ENCODE measurements around the gene DUS1L.

The DUS1L gene

DNA sequence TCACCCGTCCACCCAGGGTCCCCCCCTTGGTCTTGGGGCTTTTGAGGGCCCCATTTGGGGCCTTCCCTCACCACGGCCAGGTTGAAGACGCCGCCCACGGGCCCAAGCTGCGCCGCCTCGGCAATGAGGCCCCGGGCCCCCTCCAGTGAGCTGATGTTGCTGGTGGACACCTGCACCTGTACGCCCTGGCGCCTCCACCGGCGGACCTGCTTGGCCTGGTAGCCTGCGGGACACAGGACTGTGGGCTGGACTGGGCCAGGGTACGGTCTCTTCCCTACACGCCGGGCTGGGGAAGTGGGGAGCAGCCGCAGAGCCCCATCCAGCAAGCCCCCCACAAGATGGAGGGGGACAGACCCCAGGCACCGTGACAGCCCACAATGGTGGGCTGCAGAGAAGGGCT, 16.9 kb upstream of the DUS1L start:
- peaks cover 27% of the 10 kb centered on the region for H3K36me3 Mint-ChIP-seq (ENCODE audit: insufficient read depth)
- ATAC-seq (replicated peaks; ENCODE audit: extremely low read depth, poor library complexity, severe bottlenecking) = no peak
- no peak overlapping the region for H3K4me3 Mint-ChIP-seq

DNA sequence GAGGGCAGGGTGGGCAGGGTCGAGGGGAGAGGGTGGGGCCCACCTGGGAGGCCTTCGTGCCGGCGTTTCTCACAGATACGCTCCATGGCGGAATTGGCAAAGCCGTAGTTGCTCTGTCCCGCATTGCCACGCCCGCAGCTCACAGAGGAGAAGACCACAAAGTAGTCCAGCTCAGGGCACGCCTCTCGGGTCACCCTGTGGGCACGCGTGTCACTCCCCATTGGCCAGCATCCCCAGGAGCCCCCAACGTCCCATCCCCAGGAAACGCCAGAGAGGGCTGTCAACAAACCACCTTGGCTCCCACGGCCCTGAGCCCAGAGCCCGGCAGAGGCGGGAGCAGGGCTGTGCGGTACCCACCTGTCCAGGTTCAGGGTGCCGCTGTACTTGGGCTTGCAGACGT, 16.4 kb upstream of the DUS1L start:
- peaks cover 27% of the 10 kb centered on the region for H3K36me3 Mint-ChIP-seq (ENCODE audit: insufficient read depth)
- H3K27me3 Mint-ChIP-seq = no peaks in the 10 kb centered on the region
- no peaks in the 10 kb centered on the region for H3K4me1 Mint-ChIP-seq
- no peak overlapping the region for H3K27ac Mint-ChIP-seq (ENCODE audit: low read depth)
- no peak overlapping the region for H3K4me3 Mint-ChIP-seq
- no peak for DNase-seq (ENCODE audit: low spot score in 2 of 2)
- ATAC-seq (replicated peaks; ENCODE audit: extremely low read depth, poor library complexity, severe bottlenecking) = no peak
- H3K9me3 Mint-ChIP-seq = no peaks in the 10 kb centered on the region

More for the DNA sequence above, 16.9 kb upstream of the DUS1L start:
- DNase-seq (ENCODE audit: low spot score in 2 of 2) = no peak
- no peaks in the 10 kb centered on the region for H3K27me3 Mint-ChIP-seq
- no peaks in the 10 kb centered on the region for H3K9me3 Mint-ChIP-seq
- H3K4me1 Mint-ChIP-seq = no peaks in the 10 kb centered on the region
- H3K27ac Mint-ChIP-seq (ENCODE audit: low read depth) = no peak overlapping the region

DNA sequence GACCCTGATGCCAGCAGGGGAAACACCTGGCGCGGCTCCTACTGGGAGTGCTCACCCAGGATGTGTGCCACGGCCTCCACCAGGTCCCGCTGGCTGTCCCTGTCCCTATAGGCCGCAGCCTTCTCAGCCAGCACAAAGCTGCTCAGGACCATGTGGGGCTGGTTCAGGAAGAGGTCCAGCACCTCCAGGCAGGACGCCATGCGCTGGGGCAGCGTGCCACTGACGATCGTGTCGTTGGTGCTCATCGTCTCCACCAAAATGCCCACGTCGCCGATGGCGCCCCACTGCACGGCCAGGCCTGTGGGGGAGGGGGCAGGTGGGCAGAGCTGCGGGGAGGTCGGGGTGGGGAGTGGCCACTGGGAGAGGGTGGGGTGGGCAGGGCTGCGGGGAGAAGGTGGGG, 15.9 kb upstream of the DUS1L start:
- ATAC-seq (replicated peaks; ENCODE audit: extremely low read depth, poor library complexity, severe bottlenecking) = no peak
- no peak for DNase-seq (ENCODE audit: low spot score in 2 of 2)
- Mint-ChIP-seq H3K9me3 (no peaks in the 10 kb centered on the region), H3K27me3 (no peaks in the 10 kb centered on the region), H3K4me1 (no peaks in the 10 kb centered on the region), H3K4me3 (no peak overlapping the region), H3K27ac (ENCODE audit: low read depth) (no peak overlapping the region), H3K36me3 (ENCODE audit: insufficient read depth) (peaks cover 25% of the 10 kb centered on the region)

DNA sequence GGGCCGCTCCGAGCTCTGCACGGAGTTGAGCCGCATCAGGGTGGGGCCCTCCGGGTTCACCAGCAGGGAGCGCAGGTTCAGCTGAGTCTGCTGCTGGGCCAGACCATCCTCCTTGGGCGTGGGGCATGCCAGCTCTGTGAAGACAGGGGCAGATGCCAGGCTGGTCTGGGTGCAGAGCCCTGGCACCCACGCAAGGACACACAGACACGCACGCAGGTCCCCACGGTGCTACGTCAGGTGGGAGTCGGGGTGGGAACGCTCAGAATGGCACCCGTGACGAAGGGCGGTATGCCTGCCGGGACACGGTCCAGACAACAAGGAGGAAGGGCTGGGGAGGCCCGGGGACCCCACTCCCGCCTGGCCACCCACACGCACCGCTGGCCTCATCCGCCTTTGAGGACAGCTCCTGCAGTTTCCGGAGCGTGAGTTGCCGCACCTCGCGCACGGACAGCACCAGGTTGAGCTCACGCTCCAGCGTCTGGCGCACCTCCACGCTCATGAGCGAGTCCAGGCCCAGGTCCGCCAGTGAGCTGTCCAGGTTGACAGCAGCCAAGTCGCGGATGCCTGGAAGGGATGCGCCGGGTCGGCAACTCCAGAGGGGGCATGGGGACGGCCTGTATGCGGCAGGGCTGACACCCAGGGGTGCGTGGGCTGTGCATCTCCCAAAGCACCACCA, 15.3 kb upstream of the DUS1L start:
- Mint-ChIP-seq H3K9me3 (no peaks in the 10 kb centered on the region), H3K36me3 (ENCODE audit: insufficient read depth) (peaks cover 28% of the 10 kb centered on the region), H3K27ac (ENCODE audit: low read depth) (no peak overlapping the region), H3K27me3 (no peaks in the 10 kb centered on the region), H3K4me1 (no peaks in the 10 kb centered on the region), H3K4me3 (no peak overlapping the region)
- no peak for DNase-seq (ENCODE audit: low spot score in 2 of 2)
- ATAC-seq (replicated peaks; ENCODE audit: extremely low read depth, poor library complexity, severe bottlenecking) = no peak

DNA sequence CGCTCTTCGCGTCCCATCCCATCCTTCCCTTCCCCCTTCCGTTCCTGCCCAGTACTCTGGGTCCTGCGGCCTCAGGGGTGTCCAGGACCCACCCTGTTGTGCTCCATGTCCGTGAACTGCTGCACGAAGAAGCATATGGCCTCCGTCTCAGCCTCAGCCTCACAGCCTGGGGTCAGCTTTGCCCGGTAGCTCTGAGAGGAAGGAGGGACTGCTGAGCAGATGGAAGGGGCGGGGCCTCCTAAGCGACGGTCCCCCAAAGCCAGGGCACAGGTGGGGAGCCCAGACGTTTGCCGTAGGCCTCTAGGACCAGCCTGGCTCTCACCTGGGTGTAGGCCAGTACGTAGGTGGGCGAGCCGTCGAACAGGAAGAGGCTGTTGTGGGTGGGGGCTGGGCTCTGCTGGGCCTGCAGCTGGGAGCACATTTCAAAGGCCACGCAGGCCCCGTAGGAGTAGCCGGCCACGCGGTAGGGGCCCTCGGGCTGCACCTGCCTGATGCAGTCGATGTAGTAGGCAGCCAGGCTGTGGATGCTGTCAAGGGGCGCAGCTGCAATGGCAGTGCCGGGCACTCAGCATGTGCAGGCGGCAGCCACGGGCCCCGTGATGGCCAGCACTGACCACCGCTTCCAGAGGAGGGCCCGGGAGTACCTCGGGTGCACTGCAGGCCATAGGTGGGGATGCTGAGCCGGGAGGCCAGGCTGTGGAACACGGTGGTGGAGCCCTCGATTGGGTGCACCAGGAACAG, 14.6 kb upstream of the DUS1L start:
- no peaks in the 10 kb centered on the region for H3K27me3 Mint-ChIP-seq
- no peaks in the 10 kb centered on the region for H3K9me3 Mint-ChIP-seq
- H3K27ac Mint-ChIP-seq (ENCODE audit: low read depth) = no peak overlapping the region
- DNase-seq (ENCODE audit: low spot score in 2 of 2) (no peak), ATAC-seq (replicated peaks; ENCODE audit: extremely low read depth, poor library complexity, severe bottlenecking) (no peak)
- H3K36me3 Mint-ChIP-seq (ENCODE audit: insufficient read depth) = peaks cover 28% of the 10 kb centered on the region
- H3K4me3 Mint-ChIP-seq = no peak overlapping the region
- H3K4me1 Mint-ChIP-seq = no peaks in the 10 kb centered on the region

DNA sequence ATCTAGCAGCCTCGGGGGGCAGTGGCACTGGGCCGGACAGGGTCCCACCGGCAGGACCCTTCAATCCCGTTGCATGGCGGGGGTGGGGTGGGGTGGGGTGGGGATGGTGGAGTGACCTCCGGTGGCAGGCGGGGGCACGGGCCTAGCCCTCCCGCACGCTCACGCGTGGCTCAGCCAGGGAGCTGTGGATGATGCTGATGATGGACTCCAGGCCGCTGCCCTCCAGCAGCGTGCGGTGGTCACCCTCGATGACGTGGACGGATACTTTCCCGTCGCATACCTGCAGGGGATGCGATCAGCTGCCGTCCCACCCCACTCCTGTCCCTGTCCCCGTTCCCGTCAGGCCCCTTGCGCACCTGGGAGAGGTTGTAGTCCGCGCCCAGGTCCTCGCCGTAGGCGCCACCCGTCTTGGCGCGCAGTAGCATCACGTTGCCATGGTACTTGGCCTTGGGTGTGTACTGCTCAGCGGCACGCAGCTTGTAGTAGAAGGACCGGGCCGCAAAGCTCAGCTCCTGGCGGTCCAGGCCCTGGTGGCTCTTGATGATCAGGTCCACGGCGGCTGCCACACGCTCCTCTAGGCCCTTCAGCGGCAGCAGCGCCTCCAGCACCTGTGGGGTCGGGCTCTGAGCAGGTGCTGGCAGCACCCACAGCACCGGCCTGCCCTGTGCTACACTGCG, 13.5 kb upstream of the DUS1L start:
- Mint-ChIP-seq H3K9me3 (no peaks in the 10 kb centered on the region), H3K36me3 (ENCODE audit: insufficient read depth) (peaks cover 23% of the 10 kb centered on the region), H3K4me1 (no peaks in the 10 kb centered on the region), H3K27ac (ENCODE audit: low read depth) (no peak overlapping the region), H3K4me3 (no peak overlapping the region), H3K27me3 (no peaks in the 10 kb centered on the region)
- ATAC-seq (replicated peaks; ENCODE audit: extremely low read depth, poor library complexity, severe bottlenecking) (no peak), DNase-seq (ENCODE audit: low spot score in 2 of 2) (no peak)

DNA sequence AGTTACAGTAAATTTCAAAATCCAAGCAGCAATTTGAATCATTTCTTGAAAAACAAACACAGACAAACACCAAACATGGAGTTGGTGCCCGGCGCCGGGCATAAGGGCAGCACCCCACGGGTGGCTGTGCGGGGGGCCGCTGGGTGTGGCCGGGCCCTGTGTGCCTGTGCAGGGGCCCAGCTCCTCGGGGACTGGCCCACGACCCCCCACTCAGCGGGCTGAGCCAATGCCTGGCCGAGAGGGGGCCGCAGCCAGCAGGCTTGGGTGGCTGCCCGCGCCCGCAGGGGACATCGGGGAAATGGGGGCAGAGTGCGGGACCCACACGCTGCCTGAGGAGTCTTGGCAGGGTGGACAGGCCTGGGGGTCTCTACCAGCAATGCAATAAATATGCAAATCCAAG, 12.8 kb upstream of the DUS1L start:
- Mint-ChIP-seq H3K27ac (ENCODE audit: low read depth) (no peak overlapping the region), H3K9me3 (no peaks in the 10 kb centered on the region), H3K36me3 (ENCODE audit: insufficient read depth) (peaks cover 18% of the 10 kb centered on the region), H3K4me1 (no peaks in the 10 kb centered on the region), H3K4me3 (no peak overlapping the region), H3K27me3 (no peaks in the 10 kb centered on the region)
- ATAC-seq (replicated peaks; ENCODE audit: extremely low read depth, poor library complexity, severe bottlenecking) = no peak
- no peak for DNase-seq (ENCODE audit: low spot score in 2 of 2)

DNA sequence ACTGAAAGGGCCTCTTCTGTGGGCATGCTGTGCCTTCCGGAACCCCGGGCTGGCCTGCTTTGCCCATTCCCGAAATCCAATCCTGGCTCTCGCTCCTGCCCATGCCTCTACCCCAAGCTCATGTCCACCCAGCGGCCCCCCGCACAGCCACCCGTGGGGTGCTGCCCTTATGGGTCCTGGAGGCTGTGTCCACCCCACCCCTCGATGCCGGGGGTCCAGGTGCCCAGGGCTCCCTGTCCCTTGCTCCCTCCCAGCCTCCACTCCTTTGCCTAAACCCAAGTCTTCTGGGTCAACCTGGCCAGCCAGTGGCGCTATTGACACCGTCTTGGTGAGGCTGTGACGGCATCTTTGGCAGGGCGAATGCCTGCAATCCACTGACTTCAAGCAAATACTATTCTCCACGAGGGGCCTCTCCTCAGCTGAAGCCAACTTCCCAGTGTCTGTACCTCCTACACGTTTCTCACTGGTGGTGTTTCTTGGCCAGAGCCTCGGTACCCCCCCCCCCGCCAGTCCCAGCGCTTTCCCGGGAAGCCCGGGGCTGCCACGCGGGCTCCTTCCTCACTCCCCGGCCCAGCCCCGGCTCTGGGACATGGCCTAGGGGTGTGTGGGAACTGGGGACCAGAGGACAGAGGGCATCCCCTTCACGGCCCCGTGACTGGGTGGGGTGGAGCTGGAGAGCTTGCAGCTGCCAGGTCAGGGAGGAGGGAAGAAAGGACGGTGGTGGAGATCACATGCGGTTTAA, 12.2 kb upstream of the DUS1L start:
- Mint-ChIP-seq H3K4me1 (no peaks in the 10 kb centered on the region), H3K36me3 (ENCODE audit: insufficient read depth) (peaks cover 13% of the 10 kb centered on the region)
- no peak for ATAC-seq (replicated peaks; ENCODE audit: extremely low read depth, poor library complexity, severe bottlenecking)

DNA sequence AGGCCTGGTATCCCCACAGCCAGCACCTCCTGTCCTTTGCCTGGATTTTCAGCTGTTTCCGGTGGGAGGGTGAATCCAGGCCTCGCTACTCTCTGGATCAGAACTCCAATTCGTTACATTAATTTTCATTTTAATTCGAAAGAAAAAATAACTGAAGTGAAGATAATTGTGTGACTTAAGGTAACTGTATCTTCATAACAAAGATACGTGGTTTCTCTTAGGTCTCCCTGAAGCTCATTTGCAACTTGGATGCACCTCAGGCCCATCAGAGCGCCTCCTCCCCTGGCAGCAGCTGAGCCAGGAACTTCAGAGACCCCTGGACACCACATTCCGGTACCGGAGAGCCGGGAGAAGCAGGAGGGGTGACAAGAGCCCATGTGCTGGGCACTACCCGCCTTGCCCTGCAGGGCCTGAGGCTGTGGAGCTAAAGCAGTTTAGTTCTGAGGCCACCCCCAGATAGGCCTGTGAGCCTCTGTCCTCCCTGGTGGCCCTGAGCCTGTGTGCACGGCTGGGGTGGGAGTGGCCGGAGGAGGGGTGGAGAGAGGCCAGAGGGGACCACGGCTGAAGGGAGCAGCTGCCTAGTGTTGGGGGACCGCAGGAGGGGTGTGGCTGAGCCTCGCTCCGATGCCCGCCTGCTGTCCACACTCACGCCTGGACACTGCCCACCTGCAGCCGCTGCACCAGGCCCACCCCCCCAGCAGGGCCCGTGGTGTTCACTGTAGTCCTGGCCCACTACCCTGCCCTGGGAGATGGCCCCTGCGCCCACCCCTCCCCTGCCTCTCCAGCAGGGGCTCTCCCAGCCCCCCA, 11.4 kb upstream of the DUS1L start:
- Mint-ChIP-seq H3K36me3 (ENCODE audit: insufficient read depth) (peaks cover 13% of the 10 kb centered on the region), H3K27me3 (no peaks in the 10 kb centered on the region), H3K9me3 (no peaks in the 10 kb centered on the region), H3K27ac (ENCODE audit: low read depth) (no peak overlapping the region), H3K4me3 (no peak overlapping the region), H3K4me1 (no peaks in the 10 kb centered on the region)
- DNase-seq (ENCODE audit: low spot score in 2 of 2) (no peak), ATAC-seq (replicated peaks; ENCODE audit: extremely low read depth, poor library complexity, severe bottlenecking) (no peak)

More for the DNA sequence above, 12.2 kb upstream of the DUS1L start:
- H3K27me3 Mint-ChIP-seq = no peaks in the 10 kb centered on the region
- H3K4me3 Mint-ChIP-seq = no peak overlapping the region
- H3K9me3 Mint-ChIP-seq = no peaks in the 10 kb centered on the region
- H3K27ac Mint-ChIP-seq (ENCODE audit: low read depth) = no peak overlapping the region
- no peak for DNase-seq (ENCODE audit: low spot score in 2 of 2)

DNA sequence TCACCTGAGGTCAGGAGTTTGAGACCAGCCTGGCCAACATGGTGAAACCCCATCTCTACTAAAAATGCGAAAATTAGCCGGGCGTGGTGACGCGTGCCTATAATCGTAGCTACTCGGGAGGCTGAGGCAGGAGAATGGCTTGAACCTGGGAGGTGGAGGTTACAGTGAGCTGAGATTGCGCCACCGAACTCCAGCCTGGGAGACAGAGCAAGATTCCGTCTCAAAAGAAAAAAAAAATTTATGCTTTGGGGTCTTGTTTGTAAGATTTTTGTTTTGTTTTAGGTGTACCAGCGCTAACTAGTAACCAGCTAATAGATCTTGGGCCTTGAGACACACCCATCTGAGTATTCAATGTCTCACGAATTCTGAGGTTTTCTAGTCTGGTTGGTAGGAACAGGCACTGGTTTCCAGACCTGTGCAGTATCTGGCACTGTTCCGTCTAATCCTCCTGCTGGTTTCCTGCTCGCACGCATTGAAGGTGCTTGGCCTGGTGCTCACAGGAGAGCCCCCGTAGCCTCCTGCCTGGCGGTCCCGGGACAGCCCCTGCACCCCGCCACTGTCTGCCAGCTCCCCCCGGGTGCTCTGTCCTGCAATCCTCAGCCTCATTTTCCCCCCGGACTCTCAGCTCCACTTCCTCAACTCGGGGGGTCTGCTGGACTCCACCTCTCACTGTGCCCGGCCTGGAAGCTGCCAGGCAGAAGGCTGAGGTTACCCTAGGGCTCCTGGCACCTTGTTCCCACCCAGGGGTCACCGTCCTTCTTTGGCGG, 10.6 kb upstream of the DUS1L start:
- Mint-ChIP-seq H3K9me3 (no peaks in the 10 kb centered on the region), H3K27ac (ENCODE audit: low read depth) (no peak overlapping the region), H3K36me3 (ENCODE audit: insufficient read depth) (peaks cover 13% of the 10 kb centered on the region), H3K4me1 (no peaks in the 10 kb centered on the region), H3K27me3 (no peaks in the 10 kb centered on the region), H3K4me3 (no peak overlapping the region)
- DNase-seq (ENCODE audit: low spot score in 2 of 2) (no peak), ATAC-seq (replicated peaks; ENCODE audit: extremely low read depth, poor library complexity, severe bottlenecking) (no peak)

DNA sequence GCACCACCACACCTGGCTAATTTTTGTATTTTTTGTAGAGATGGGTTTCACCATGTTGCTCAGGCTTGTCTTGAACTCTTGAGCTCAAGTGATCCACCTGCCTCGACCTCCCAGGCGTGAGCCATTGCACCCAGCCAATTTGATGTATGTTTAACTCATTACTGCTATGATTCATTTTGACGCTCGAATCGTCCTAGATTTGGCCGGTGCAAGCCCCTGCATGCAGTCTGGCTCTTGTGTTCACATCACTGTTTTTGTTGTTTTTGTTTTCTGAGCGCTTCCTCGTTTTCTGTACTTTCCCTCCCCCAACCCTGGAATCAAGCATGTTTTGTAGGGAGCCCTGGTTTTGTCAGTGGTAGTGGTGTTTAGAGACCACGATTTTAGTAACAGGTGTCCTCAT, 7.8 kb upstream of the DUS1L start:
- peaks cover 5% of the 10 kb centered on the region for H3K36me3 Mint-ChIP-seq (ENCODE audit: insufficient read depth)
- no peaks in the 10 kb centered on the region for H3K9me3 Mint-ChIP-seq
- H3K4me3 Mint-ChIP-seq = no peak overlapping the region
- no peak overlapping the region for H3K27ac Mint-ChIP-seq (ENCODE audit: low read depth)
- ATAC-seq (replicated peaks; ENCODE audit: extremely low read depth, poor library complexity, severe bottlenecking) (no peak), DNase-seq (ENCODE audit: low spot score in 2 of 2) (no peak)
- H3K27me3 Mint-ChIP-seq = no peaks in the 10 kb centered on the region
- no peaks in the 10 kb centered on the region for H3K4me1 Mint-ChIP-seq

Data from central memory CD8-positive, alpha-beta T cell (primary cell).